HG02973 (cell line): ENCODE measurements around the gene ADAR.

Source experiments
- ATAC-seq: cut with Tn5 transposase; IDR thresholded peaks from one replicate; pipeline ENCODE4 v1.9.1; 2021; ENCODE audit warnings: moderate library complexity; ENCODE audit not compliant: unreplicated experiment

The ADAR gene

DNA sequence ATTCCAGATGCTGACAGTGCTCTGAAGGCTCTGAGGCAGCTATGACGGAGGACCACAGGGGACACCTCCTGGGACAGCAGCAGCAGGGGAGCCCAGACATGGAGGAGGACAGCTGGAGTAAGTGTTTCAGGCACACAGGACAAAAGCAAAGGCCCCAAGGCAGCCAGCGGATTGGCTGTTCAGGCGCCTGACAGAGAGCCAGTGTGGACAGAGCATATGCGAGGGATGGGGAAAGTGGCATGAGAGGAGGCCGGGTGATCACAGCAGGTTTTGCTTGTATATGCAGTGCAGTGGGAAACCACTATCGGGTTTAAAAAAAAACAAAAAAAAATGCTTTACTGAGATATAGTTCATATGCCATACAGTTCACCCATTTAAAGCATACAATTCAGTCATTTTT, 21.3 kb downstream of the ADAR start:
- ATAC-seq, result no peak

GRCh38 chr1:154586231-154586630, 21.8 kb downstream of the ADAR start:
- no peak for ATAC-seq

DNA sequence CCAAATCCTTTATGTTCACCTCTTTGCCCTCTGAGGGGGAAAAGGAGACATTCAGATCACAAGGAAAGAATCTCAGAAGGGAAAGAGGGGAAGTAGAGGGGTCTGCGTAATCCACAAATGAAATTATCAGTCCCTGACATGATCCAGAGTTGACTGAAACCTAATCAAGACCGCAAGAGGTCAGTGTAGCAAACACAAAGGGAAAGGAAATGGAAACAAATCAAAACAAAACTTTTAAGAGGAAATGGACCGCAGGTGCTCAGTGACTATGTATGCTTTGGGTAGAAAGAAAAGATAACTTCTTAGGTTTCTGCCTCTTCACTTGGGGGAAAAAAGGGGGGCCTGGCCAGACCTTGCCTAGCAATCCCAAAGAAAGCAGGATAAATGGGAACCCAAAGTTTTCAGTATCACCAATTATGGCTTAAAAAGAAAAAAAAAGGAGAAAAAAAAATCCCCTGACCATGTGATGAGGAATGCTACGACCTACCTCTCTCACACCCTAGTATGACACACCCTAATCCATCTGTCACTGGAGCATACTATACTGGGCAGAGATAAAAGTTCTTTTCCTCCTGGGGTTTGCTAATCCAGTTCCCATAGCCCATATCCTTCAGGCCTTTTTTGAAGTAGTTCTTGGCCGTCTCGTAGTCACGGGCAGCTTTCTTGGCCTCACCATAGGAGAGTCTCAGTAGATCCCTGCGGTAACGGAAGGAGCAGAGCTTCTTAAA, 23.6 kb downstream of the ADAR start:
- ATAC-seq, result no peak

- no peak for ATAC-seq
These were observed 24.2 kb downstream of the ADAR start for GRCh38 chr1:154583773-154584172.

DNA sequence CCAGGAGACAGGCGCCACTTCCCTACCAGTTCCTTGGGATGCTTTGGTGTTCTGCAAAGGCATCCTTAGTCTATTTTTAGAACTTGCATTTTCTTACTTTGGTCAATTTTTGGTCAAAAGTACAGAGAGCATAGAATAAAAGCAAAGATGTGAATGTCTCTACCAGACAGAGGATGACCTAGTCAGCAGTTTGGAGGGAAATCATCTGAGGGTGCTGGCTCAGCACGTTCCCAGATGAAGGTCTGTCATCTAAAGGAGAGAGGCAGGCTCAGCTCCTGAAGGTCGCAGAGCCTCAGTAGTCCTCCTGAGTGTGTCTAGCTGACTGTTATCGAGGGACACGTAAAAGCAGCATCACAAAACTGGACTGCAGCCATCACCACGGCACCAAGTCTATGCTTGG, 25.1 kb downstream of the ADAR start:
- ATAC-seq, result no peak

DNA sequence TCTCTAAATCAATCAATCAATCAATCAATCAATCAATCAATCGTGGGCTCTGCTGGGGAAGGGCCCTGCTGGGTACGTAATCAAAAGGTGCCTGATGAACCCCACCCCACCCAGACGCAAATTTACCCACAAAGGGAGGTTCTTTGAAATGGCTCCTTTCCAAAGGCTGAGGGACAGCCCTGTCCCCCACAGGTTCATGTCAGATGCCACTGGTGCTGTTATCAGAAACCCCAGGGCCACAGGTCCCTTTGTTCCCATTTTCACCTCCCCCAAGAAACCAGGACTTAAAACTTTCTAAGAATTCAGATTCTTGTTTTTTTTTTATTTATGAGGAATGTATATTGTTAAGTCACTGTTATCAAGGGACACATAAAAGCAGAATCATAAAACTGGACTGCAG, 26.2 kb downstream of the ADAR start:
- no peak for ATAC-seq

- ATAC-seq, result no peak
These were observed 28.6 kb downstream of the ADAR start for GRCh38 chr1:154579374-154579773.

DNA sequence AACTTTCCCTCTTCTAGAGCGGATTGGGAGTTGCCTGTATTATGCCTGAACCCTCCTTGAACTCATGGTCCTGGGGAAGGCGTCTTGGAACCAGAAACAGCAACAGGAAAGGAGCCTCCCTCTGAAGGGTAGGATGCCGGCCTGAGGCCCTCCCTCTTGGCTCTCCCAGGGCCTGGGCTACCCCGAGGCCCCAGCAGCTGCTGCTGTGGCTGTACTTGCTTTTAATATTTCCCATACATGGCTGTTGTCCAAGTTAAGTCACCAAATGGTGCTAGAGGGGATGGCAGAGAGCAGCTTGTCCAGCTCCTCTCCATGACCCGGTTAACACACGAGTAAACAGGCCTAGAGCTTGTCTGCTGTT, 29.9 kb downstream of the ADAR start:
- ATAC-seq, result no peak

- no peak for ATAC-seq
These were observed 30.5 kb downstream of the ADAR start for GRCh38 chr1:154577346-154578057.

DNA sequence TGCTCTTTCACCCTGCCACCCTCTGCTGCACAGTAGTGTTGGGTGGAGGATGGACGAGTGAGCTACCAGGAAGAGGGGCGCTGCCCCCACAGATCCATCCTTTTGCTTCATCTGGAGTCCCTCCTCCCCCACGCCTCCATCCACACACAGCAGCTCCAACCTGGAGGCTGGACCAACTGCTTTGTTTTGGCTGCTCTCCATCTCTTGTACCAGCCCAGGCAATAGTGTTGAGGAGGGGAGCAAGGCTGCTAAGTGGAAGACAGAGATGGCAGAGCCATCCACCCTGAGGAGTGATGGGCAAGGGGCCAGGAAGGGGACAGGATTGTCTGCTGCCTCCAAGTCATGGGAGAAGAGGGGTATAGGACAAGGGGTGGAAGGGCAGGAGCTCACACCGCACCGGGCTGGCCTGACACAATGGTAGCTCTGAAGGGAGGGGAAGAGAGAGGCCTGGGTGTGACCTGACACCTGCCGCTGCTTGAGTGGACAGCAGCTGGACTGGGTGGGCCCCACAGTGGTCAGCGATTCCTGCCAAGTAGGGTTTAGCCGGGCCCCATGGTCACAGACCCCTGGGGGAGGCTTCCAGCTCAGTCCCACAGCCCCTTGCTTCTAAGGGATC, 31.9 kb downstream of the ADAR start:
- no peak for ATAC-seq

DNA sequence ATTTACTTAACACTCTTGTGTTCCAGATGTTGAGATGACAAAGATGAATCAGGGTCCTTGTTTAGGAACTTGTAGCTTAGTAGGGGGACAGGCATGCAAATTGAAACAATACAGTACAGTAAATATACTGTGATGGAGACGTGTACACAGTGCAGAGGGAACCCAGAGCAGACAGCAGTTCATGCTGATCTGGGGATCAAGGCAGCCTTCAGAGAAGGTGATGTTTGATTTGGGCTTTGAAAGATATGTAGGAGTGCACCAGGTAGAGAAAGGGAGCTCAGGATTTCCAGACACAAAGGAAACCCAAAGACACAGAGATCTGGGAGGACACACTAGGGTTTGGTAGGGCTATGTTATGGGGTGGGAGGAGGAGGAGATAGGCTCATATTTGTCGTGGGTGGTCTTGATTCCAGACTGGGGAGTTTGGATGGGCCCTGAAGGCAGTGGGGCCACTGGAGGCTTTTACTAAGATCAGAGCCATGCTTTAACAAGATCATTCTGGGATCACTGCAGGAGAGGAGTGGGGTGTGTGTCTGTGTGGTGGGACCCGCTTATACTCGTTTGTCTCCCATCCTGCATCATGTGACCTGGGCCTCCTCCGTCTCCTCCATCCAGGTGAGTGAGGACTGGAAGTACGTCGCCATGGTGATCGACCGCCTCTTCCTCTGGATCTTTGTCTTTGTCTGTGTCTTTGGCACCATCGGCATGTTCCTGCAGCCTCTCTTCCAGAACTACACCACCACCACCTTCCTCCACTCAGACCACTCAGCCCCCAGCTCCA, 32.6 kb downstream of the ADAR start:
- ATAC-seq, result no peak

DNA sequence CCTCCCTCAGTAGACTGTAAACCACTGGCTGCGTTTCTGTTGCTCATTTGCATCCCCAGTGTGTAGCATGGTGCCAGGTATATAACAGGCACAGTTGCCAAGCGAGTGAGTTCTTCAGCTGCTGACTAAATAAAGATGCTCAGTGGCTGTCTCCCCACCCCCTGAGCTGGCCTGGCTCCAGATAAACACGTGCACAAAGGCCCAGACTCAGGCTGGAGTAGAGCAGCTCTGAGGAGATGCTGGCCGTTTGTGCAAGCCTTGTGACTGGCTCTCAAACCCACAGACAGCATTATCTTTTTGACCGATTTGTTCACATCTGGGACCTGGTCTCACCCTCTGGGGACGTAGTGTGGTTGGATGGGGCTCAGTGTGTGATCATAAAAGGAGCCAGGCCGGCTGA, 33.3 kb downstream of the ADAR start:
- no peak for ATAC-seq

- no peak for ATAC-seq
These were observed 34.8 kb downstream of the ADAR start for GRCh38 chr1:154573168-154573510.

GRCh38 chr1:154572468-154573167, 35.4 kb downstream of the ADAR start:
- no peak for ATAC-seq

GRCh38 chr1:154571964-154572288, 36.1 kb downstream of the ADAR start:
- no peak for ATAC-seq

- ATAC-seq, result no peak
These were observed 36.6 kb downstream of the ADAR start for GRCh38 chr1:154571244-154571963.

DNA sequence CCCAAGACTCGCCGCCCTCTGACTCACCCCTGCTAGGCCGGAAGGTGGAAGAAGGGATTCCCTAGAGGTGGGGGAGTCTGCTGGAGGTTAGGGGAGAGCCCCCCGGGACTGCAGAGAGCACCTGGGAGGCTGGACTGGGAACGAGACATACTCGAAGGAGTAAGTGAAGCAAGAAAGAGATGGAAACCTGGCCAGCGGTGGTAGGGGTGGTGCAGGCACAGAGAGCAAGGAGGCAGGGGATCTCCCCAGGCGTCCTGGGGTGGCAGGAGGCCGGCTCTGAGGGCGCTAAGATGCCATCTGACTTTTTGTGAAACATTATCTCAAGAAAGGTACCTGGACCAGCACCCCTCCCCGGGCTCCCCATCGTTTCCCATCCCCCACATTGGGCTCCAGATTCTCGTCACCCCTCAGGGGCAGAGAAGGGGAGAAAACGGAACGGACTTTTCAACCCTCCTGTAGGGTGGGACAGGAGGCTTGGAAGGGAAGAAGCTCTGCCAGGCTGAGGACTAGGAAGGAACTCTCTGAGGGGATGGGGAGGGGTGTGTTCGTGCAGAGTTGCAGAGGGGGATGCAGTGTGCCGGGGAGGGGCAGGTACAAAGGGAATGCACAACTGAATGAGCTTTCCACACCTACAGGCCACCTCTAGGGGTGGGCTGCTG, 39.7 kb downstream of the ADAR start:
- no peak for ATAC-seq

DNA sequence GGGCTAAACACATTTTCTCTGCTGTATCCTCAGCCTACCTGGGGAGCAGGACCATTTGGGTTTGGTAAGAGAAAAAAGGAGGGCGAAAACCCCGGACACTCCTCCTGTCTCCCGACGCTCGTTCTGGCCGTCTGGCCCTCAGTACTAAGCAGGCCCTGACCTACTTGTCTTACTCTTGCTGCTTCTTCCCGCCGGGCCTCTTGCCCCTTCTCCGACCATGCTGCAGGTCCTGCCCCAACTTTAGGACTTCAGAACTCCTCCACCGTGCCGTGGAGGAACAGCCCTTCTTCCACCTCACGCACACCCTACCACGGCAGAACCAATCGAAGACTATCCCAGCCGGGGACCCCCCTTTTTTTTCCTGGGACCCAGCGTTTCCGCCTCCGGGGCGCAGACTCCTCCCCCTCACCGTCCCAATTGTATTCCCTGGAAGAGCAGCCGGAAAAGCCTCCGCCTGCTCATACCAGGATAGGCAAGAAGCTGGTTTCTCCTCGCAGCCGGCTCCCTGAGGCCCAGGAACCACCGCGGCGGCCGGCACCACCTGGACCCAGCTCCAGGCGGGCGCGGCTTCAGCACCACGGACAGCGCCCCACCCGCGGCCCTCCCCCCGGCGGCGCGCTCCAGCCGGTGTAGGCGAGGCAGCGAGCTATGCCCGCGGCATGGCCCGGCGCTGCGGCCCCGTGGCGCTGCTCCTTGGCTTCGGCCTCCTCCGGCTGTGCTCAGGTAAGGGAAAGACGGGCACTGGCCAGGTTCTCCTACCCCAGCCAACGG, 40.4 kb downstream of the ADAR start, which contains the start of gene CHRNB2:
TSS of gene CHRNB2 (plus strand) at position 393 of the 771 bp plus-strand sequence. CDS start at position 660, 267 bp downstream.
- ATAC-seq, result no peak

DNA sequence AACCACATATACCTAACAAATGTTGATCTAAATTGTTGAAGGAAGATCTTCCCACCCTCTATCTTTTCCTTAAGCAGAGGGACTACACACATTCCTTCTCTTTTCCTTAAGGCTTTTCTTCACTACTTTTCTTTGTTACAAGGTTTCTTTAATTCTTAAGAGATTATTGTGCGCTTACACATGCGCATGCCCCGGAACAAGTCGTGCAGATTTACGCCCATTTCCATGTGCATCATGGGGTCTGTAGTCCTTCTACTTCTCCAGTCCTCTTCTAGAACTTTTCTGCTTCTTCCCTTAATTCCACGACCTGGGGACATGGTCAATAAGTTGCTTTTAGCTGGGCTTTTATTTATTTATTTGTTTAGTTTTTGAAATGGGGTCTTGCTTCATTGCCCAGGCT, 42.1 kb downstream of the ADAR start:
- no peak for ATAC-seq
